Measurements from ENCODE around the gene GARRE1. TPM values are rescaled to one million over a fixed set of nuclear protein-coding genes. Genes with fewer than 3 reads are reported as not detected.

Gene GARRE1
- total and polyA plus RNA-seq, 12 donors, result 5.1 to 20.9 (median 13.5) TPM

DNA sequence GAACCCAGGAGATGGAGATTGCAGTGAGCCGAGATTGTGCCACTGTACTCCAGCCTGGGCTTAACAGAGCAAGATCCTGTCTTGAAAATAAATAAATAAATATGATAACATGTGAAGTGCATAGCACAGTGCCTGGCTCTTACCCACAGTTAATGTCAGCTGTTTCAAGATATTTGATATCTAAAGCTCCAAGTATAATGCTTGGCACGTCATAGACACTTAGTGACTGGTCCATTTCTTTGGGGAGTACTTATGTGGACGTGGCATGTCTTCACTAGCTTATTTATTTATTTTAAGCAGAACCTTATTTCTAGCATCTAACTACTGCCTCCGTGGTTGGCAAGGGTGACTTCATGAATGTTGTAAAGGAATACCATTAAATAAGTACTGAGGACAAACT is 18.8 kb downstream of the GARRE1 start:
- Histone ChIP-seq H3K27me3 (no peaks in the 10 kb centered on the region), H3K4me1 (replicated peaks in 1 of 2) (peaks cover 16 to 41% of the 10 kb centered on the region in 2 donors), H3K36me3 (replicated peaks in 1 of 2) (no peaks in the 10 kb centered on the region), H3K9me3 (replicated peaks in 1 of 3) (no peaks in the 10 kb centered on the region), H3K4me3 (no peak overlapping the region), H3K27ac (peak overlapping the region in 1 of 5 donors; percentile 69)
- TF ChIP-seq CTCF (IDR thresholded peaks at IDR 0.05), result no peak
- 90 to 95% (median 92%) methylated on average over 4 of the region's 4 CpGs for WGBS, 4 donors
- intact Hi-C loops (cut with DNase I), result no loop called here
- no peak for DNase-seq

- no peak for DNase-seq
Observed at GRCh38 chr19:34274284-34274826, 20.0 kb downstream of the GARRE1 start.

DNA sequence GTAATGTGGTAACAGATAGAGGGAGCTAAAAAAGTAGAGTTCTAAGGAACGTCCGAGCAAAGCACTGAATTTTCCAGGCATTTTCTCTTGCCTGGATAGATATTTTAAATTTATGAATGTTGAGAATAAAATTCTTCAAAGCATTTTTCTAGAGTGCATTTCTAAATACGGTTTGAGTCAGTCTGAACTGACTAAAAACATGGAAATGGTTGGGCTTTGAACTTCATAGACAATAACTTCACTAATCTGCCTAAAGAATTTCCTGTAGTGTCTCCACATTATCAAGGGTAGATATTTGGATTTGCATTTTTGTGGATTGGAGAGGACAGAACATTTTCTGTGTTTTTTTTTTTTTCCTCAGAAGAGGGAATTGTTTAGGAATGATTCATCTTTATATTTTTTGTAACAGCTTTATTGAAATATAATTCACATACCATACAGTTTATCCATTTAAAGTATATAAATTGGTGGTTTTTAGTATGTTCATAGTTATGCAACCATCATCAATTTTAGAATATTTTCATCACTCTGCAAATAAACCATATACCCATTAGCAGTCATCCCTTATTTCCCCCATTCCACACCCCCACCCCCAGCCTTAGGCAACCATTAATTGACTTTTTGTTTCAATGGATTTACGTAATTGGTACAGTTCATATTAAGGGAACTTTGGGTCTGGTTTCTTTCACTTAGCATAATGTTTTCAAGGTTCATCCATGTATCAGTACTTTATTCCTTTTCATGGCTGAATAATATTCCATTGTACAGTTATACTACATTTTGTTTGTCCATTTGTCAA is 20.7 kb downstream of the GARRE1 start:
- Histone ChIP-seq H3K27me3 (no peaks in the 10 kb centered on the region), H3K9me3 (replicated peaks in 1 of 3) (no peaks in the 10 kb centered on the region), H3K4me3 (no peak overlapping the region), H3K4me1 (replicated peaks in 1 of 2) (peaks cover 7 to 24% of the 10 kb centered on the region in 2 donors), H3K36me3 (replicated peaks in 1 of 2) (no peaks in the 10 kb centered on the region), H3K27ac (peak overlapping the region in 3 of 5 donors; percentile 55 to 86 (median 69))
- DNase-seq, result peak in 1 of 7 donors; percentile 25
- intact Hi-C loops (cut with DNase I), result no loop called here
- no peak for TF ChIP-seq CTCF (IDR thresholded peaks at IDR 0.05)
- no peak for TF ChIP-seq POLR2A (IDR thresholded peaks at IDR 0.05)
- WGBS, 4 donors, result 34 to 41% (median 39%) methylated on average over 4 of the region's 4 CpGs

More at GRCh38 chr19:34274284-34274826, 20.0 kb downstream of the GARRE1 start:
- Histone ChIP-seq H3K9me3 (replicated peaks in 1 of 3) (no peaks in the 10 kb centered on the region), H3K4me1 (replicated peaks in 1 of 2) (peaks cover 7 to 31% of the 10 kb centered on the region in 2 donors), H3K27me3 (no peaks in the 10 kb centered on the region), H3K4me3 (no peak overlapping the region), H3K27ac (peak overlapping the region in 3 of 5 donors; percentile 55 to 86 (median 69)), H3K36me3 (replicated peaks in 1 of 2) (no peaks in the 10 kb centered on the region)
- intact Hi-C loops (cut with DNase I), result no loop called here
- TF ChIP-seq CTCF (IDR thresholded peaks at IDR 0.05) (no peak), POLR2A (IDR thresholded peaks at IDR 0.05) (no peak)
- WGBS, 4 donors, result 71 to 85% (median 78%) methylated on average over 7 of the region's 7 CpGs

GRCh38 chr19:34275705-34276104 is 21.4 kb downstream of the GARRE1 start:
- Histone ChIP-seq H3K27me3 (no peaks in the 10 kb centered on the region), H3K9me3 (replicated peaks in 1 of 3) (no peaks in the 10 kb centered on the region), H3K36me3 (replicated peaks in 1 of 2) (no peaks in the 10 kb centered on the region), H3K27ac (peak overlapping the region in 1 of 5 donors; percentile 13), H3K4me3 (no peak overlapping the region), H3K4me1 (replicated peaks in 1 of 2) (peaks cover 1 to 18% of the 10 kb centered on the region in 2 donors)
- no peak for DNase-seq
- TF ChIP-seq CTCF (IDR thresholded peaks at IDR 0.05) (no peak), POLR2A (IDR thresholded peaks at IDR 0.05) (no peak)
- intact Hi-C loops (cut with DNase I), result no loop called here
- WGBS, 4 donors, result 97 to 100% (median 99%) methylated on average over 1 of the region's 1 CpG

Data from adrenal gland (tissue), 12 donors.